SK-N-MC (cell line): ENCODE data around the gene TRIM37.

Experiments used
- EZH2 ChIP-seq: fragments of 200-600 bp; sonication (generic); IDR thresholded peaks from one replicate; pipeline ENCODE4 v1.6.1; 2017; ENCODE audit warnings: antibody characterized with exemption
- POLR2AphosphoS5 ChIP-seq: IDR thresholded peaks from 2 replicates; pipeline ENCODE4 v1.6.1; 2012; ENCODE audit warnings: mild to moderate bottlenecking, low read depth, low read length, borderline replicate concordance

DNA sequence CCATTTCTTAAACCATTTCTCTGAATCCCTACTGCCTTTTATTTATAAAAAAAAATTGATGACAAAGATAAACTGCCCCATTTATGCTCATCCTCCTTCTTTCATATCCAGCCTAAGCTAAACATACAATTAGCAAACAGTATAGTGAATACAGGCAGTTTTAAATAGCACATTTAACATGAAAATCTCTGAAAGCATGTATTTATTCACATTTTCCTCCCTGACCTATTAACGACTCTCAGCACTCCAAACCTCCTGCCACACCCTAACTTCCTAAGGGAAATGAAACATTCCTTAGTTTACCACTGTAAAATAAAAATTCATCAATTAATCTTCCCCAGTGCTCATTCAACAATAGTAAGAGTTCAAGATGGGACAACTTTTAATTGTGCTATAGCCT lies 56.9 kb downstream of the TRIM37 start:
- TF ChIP-seq POLR2AphosphoS5 (no peak), EZH2 (no peak)
